PC-3 (cell line): ENCODE measurements around the gene IMPA2.

ENCODE experiments used
- EZH2 ChIP-seq: fragments of 300-600 bp; sonication (generic); IDR thresholded peaks from one replicate; pipeline ENCODE4 v1.6.1; 2017; ENCODE audit warnings: antibody characterized with exemption, mild to moderate bottlenecking, low read length; ENCODE audit not compliant: unreplicated experiment
- EZH2phosphoT487 ChIP-seq: fragments of 300-600 bp; sonication (generic); IDR thresholded peaks from 2 replicates; pipeline ENCODE4 v1.6.1; 2018; ENCODE audit warnings: mild to moderate bottlenecking, antibody characterized with exemption, low read length, borderline replicate concordance
- TF ChIP-seq, protein P1 (sequence below): fragments of 300-600 bp; sonication (generic); conservative IDR thresholded peaks from 2 replicates; pipeline ENCODE4 v1.5.1; 2017; ENCODE audit warnings: antibody characterized with exemption, low read depth, mild to moderate bottlenecking, low read length

DNA sequence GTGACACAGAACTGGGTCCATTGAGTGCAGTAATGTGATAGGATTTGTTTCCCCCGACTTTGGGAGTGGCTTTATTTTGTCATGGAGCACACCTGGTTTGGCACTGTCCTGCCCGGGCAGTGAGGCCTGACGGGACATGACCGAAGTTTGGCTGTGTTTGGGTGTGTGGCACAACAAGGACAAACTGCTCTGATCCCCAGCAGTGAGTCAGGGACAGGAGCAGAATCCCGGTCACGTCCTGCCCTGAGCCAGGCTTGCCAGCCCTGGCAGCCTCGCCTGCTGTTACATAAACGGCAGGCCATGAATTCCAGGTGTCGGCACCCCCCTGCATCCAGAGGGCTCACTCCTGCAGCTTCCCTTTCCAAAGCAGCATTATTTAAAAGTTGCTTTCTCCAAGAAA, 45.7 kb downstream of the IMPA2 start:
- TF ChIP-seq, protein P1, sequence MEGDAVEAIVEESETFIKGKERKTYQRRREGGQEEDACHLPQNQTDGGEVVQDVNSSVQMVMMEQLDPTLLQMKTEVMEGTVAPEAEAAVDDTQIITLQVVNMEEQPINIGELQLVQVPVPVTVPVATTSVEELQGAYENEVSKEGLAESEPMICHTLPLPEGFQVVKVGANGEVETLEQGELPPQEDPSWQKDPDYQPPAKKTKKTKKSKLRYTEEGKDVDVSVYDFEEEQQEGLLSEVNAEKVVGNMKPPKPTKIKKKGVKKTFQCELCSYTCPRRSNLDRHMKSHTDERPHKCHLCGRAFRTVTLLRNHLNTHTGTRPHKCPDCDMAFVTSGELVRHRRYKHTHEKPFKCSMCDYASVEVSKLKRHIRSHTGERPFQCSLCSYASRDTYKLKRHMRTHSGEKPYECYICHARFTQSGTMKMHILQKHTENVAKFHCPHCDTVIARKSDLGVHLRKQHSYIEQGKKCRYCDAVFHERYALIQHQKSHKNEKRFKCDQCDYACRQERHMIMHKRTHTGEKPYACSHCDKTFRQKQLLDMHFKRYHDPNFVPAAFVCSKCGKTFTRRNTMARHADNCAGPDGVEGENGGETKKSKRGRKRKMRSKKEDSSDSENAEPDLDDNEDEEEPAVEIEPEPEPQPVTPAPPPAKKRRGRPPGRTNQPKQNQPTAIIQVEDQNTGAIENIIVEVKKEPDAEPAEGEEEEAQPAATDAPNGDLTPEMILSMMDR, result no peak
- TF ChIP-seq EZH2 (no peak), EZH2phosphoT487 (no peak)
